ENCODE data around the gene SLFN12L.
"Not testable (repeated sequence)": the region's sequence is repeated elsewhere in the genome, so short reads cannot be mapped to it uniquely, and the experiment has no call there.

SLFN12L gene

GRCh38 chr17:35537601-35538141, at the start of gene SLFN12L:
TSS of gene SLFN12L (minus strand) at chr17:35537678. CDS start at chr17:35522364, 15,314 bp downstream.
- DNase-seq (ENCODE audit: low read depth in 2 of 2) = no peak

DNA sequence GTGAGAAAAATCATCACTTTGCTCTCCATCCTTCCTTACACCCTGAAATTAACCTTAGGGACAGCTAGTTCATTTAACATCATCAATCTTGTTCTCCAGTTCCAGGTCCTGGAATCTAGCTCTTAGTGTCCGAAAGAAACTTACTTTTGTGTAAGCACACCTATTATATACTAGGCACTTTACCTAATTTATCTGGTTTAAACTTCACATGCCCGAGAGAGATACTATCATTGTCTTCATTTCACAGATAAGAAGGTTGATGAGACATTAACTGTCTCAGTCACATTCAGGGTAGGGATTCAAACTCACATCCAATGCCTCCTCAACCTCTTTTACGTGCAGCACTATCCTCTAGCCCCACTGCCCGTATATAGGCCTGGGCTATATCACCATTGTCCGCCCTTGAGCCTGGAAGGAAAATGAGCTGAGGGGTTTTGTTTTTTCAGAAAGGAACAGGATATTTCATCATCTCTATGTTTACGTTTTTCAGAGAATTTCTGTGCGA, 49.1 kb upstream of the SLFN12L start:
- no peak for DNase-seq (ENCODE audit: low read depth in 2 of 2)

DNA sequence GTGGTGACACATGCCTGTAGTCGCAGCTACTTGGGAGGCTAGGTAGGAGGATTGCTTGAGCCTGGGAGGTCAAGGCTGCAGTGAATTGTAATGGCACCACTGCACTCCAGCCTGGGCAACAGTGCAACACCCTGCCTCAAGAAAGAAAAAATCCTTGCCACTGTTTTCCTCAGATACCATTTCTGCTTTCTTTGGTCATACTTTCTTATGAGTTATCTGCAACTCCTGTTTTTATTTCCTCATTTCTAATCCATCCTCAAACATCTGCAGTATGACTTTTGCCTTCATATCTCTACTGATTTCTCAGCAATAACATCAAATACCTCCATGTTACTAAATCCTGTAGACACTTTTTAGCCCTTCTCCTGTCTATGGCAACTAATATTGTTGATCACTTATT, 46.6 kb upstream of the SLFN12L start:
- no peak for DNase-seq (ENCODE audit: low read depth in 2 of 2)

DNA sequence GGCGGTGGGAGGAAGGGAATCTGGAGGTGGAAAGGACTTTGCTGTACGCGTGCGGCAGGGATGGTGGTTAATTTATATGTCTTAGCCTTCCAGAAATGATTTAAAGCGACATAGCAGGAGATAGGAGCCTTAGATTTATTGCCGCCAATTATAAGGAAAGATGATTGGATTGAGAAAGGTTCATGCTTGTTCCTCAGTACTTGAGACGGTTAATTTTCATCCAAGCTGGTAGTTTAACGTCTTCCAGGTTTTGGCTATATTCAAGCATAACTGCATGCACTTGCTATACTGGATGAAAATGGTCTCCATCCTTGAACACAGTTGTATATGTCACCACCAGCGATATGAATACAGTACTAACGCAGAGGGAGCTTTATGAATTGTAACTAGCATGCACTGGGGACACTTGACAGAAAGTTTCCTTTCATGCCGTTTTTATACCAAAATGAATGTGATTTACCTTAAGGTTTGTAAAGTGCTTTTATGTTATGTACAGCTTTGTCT, 41.5 kb upstream of the SLFN12L start:
- no peak for DNase-seq (ENCODE audit: low read depth in 2 of 2)

DNA sequence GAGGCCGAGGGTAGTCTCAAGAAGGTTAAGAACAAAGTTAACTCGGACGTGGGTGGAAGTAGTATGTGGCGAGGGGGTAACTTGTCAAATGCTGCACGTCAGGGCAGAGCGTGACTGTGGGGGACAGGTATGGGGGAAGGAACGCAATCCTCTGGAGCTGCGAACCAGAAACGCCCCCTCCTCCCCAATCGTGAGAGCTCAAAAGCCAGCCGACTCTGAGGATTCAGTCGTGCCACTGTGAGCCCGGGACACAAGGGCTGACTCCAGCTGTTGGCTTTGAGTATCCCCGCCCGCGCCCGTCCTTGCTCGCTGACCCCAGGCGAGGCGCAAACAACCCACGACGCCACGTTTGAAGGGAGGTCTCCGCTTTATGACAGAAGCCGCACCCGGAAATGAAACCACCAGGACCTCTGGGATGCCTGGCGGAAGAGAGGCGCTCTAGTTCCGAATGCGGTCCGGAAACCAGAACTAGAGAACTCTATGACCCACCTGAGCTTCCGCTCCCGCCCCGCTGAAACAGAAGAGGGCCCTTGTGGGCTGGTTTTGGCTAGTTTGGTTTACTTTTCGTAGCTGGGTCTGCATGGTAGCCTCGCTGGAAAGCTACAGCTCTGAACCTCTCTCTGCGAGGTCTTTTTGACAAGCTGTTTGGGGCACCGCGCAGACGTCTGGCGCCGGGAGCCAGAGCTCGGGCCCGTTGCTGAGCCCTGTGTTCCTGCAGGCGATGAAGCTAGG, 40.9 kb upstream of the SLFN12L start, which contains the start of gene PEX12:
TSS of gene PEX12 (minus strand) at position 375 of the 732 bp plus-strand sequence. CDS start 550 bp downstream, outside the sequence.
- DNase-seq (ENCODE audit: low read depth in 2 of 2) = peak; percentile 67 to 82

DNA sequence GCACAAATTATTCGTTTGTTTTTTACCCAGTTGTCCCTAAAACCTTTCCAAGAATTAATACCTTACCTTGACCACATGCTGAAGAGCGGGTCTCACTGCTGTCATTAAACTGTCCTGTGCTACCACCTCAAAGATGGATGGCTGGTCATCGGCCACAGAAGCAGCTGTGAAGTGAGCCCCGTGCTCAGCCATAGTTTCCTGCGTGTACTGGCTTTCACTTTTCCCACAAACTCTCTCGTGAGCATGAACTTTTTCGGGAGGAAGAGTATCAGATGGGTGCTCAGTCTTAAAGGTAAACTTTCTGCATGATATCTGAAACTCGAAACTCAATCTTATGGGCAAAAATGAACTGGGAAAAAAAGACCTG, 40.3 kb upstream of the SLFN12L start:
- DNase-seq (ENCODE audit: low read depth in 2 of 2) = no peak

GRCh38 chr17:35575759-35576158, 38.3 kb upstream of the SLFN12L start:
- no peak for DNase-seq (ENCODE audit: low read depth in 2 of 2)

GRCh38 chr17:35569405-35569804, 31.9 kb upstream of the SLFN12L start:
- DNase-seq (ENCODE audit: low read depth in 2 of 2) = no peak

DNA sequence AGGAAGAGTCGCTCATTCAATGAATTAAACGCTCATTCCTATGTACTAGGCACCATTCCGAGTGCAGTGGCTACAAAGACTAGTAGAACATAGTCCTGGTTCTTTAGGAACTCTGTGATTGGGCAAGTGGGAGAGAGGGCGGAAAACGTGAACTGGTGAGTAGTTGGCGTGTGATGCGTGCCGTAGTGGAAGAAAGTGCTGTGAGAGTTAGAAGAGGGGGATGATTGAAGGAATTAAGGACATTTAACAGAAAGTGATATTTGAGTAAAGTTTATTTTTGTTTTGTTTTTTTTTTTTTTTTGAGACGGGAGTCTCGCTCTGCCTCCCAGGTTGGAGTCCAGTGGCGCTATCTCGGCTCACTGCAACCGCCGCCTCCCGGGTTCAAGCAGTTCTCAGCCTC, 31.1 kb upstream of the SLFN12L start:
- DNase-seq (ENCODE audit: low read depth in 2 of 2) = no peak

GRCh38 chr17:35566968-35567367, 29.5 kb upstream of the SLFN12L start:
- no peak for DNase-seq (ENCODE audit: low read depth in 2 of 2)

DNA sequence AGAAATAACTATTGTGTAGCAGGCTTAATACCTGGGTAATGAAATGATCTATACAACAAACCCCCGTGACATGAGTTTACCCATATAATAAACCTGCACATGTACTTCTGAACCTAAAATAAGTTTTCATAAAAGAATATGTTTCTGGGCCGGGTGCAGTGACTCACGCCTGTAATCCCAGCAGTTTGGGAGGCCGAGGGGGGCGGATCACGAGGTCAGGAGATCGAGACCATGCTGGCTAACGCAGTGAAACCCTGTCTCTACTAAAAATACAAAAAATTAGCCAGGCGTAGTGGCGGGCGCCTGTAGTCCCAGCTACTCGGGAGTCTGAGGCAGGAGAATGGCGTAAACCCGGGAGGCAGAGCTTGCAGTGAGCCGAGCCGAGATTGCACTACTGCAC, 25.7 kb upstream of the SLFN12L start:
- not testable (repeated sequence) for DNase-seq (ENCODE audit: low read depth in 2 of 2)

DNA sequence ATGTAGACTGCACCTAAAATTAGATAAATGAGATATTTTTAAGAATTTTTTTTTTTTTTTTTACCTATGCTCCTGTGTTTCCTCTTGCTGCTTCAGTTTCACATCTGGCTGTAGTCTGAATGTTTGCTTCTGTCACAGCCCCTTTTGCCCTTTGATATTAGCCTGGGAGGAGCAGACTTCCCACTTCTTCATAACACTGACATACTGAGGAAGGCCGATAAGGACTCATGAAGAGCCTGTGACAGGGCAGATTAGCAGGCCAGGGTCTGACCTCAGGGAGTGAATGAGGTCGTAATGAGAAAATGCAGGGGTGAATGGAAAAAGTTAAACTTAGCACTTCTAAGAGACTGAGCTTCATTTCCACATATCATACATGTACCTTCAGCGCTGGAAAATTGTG, 23.2 kb upstream of the SLFN12L start, which contains the start of gene SLFN14:
TSS of gene SLFN14 (minus strand) at position 117 of the 400 bp plus-strand sequence. CDS start 2,757 bp downstream, outside the sequence.
- no peak for DNase-seq (ENCODE audit: low read depth in 2 of 2)

DNA sequence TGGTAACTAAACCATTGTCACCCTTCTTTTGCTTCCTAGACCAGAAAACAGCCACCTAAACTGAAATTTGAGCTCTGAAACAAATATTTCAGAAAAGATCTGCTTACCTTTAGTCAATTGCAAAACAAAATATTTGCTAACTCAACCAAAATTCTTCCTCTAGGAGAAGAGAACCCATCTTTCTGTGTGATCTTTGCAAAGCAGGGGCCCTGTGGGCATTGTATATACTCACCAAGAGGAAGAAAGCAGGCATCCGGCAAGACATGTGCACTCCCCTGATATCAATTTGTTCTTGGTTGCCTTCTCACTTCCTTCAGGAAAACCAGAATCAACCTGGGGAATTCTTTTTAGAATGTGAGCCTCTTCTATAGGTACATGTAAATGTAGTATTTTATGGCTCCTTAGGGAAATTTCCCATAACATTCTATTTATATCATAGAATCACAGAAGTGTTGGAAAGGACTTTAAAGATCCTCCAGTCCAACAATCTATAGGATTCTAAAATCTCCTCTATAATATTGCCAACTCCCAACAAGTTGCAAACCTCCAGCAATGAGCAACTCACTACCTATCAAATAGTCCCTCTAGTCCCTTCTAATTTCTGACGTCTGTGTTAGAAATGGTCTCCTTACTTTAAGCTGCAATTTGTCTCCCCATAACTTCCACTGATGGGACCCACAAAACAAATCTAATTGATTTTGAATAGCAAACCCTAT, 22.2 kb upstream of the SLFN12L start:
- no peak for DNase-seq (ENCODE audit: low read depth in 2 of 2)

DNA sequence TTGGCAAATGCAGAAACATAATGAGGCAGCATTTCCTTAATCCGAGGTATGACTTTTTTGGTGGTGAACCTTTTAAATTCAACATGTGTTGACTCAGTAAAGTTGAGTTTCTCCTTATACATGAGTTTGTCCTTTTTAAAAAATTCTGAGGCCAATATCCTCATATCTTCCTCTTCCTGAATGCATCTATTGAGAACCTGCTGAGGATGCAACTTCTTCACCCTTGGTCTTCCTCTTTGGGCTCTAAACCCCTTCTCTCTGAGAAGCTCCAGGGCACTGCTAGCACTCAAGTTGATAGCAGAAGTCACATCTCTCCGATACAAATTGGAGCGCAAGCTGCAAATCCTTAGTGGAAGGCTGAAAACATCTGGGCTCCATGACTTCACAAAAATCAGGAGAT, 19.9 kb upstream of the SLFN12L start:
- DNase-seq (ENCODE audit: low read depth in 2 of 2) = no peak

GRCh38 chr17:35555691-35556090, 18.2 kb upstream of the SLFN12L start:
- DNase-seq (ENCODE audit: low read depth in 2 of 2) = no peak

GRCh38 chr17:35554668-35555067, 17.2 kb upstream of the SLFN12L start:
- no peak for DNase-seq (ENCODE audit: low read depth in 2 of 2)

DNA sequence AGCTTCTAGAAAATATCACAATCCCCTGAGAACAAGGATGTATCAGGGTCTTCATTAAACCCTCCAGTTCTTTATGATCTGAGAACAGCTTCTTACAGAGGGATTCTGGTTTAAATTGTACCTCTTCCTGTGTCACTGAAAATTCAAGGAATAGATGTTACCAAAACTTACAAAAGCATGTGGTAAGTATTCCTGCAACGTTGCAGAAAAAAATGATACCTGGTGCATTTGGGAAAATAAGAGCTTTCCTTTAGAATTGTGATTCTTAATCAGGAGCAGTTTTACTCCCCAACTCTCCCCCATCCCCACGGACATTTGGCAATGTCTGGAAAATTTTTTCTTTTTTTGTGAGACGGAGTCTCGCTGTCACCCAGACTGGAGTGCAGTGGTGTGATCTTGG, 15.8 kb upstream of the SLFN12L start:
- DNase-seq (ENCODE audit: low read depth in 2 of 2) = no peak

DNA sequence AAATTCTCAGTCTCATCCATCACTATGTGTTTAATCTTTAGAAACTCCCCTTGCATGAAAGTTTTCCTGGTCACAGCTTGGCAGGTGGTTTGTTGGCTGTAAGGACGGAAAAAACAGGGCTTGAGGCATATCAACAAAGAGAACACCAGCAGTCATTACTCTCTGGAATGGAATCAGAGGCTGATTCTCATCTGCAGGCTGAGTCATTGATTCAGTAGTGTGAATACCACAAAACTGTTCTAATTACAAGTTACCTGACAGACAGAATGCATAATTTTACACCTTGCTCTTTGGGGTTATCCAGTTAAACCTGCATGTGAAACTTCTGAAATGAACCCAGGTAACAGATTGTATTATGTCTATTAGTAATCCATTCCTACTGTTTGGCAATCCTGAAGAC, 11.5 kb upstream of the SLFN12L start:
- DNase-seq (ENCODE audit: low read depth in 2 of 2) = no peak

GRCh38 chr17:35548208-35548810, 10.8 kb upstream of the SLFN12L start:
- no peak for DNase-seq (ENCODE audit: low read depth in 2 of 2)

DNA sequence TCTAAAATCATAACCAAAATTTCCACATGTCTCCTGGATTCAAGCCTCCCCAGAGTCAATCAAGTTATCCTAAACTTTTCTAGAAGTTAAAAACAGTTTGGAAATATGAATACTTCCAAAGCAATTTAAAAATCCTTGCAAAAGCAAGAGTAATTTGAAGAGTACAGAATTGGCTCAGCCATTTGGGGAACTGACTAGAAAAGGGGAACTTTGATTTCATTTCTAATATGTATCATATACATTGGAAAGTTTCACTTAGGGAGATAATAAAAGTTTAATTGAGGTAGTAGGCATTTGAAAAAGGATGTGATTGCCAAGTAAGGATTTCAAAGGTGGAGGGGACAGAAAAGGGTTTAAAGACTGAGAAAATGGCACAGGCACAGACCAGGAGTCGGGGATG, 9.0 kb upstream of the SLFN12L start:
- DNase-seq (ENCODE audit: low read depth in 2 of 2) = no peak

DNA sequence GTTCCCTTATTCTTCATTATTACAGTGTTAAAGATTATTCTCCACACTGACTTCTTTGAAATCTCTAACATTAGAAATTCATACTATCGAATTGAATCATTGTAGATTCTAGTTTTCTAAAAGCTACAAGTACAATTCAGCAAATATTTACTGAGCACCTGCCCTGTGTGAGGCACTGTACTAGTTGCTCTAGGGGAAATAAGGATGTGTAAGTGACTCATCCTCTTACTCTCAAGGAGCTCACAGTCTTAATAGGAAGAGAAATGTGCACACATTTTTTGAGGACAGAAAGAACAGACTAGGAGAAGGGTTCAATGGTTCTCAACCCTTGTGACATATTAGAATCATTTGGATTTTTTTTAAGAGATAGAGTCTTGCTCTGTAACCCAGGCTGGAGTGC, 7.7 kb upstream of the SLFN12L start:
- DNase-seq (ENCODE audit: low read depth in 2 of 2) = no peak

- DNase-seq (ENCODE audit: low read depth in 2 of 2) = no peak
These were observed 6.4 kb upstream of the SLFN12L start for GRCh38 chr17:35543856-35544255.
